SK-N-SH treated with all-trans-retinoic acid at 6 μM for 48 hours (cell line): ENCODE measurements around the gene DNAAF3.

Source experiments
- ATAC-seq: fragments of 200-7000 bp; cut with Tn5 transposase; 3 replicates; pipeline ENCODE4 v1.9.1; 2020; ENCODE audit warnings: mild to moderate bottlenecking, moderate library complexity
- ESRRG ChIP-seq: fragments of 250-450 bp; sonication (Bioruptor Pico); IDR thresholded peaks from 2 replicates; pipeline ENCODE4 v1.6.1; 2021; ENCODE audit warnings: mild to moderate bottlenecking
- OSR1 ChIP-seq: fragments of 250-450 bp; sonication (Bioruptor Pico); IDR thresholded peaks from 2 replicates; pipeline ENCODE4 v1.8.0; 2022; ENCODE audit warnings: moderate library complexity, mild to moderate bottlenecking, inconsistent platforms
- PPARA ChIP-seq: fragments of 250-450 bp; sonication (Bioruptor Pico); IDR thresholded peaks from 2 replicates; pipeline ENCODE4 v1.5.0; 2020; ENCODE audit warnings: mild to moderate bottlenecking, borderline replicate concordance
- RARB ChIP-seq: fragments of 250-450 bp; sonication (Bioruptor Pico); IDR thresholded peaks from 2 replicates; pipeline ENCODE4 v1.8.0; 2021; ENCODE audit warnings: mild to moderate bottlenecking, moderate library complexity
- TCF4 ChIP-seq: fragments of 250-450 bp; sonication (Bioruptor Pico); IDR thresholded peaks from 2 replicates; pipeline ENCODE4 v1.8.0; 2021; ENCODE audit warnings: mild to moderate bottlenecking, moderate library complexity, borderline replicate concordance
- ZFP3 ChIP-seq: fragments of 250-450 bp; sonication (Bioruptor Pico); IDR thresholded peaks from 2 replicates; pipeline ENCODE4 v1.5.0; 2020; ENCODE audit warnings: mild to moderate bottlenecking, moderate library complexity
- ZNF565 ChIP-seq: fragments of 450-650 bp; formaldehyde crosslinking; conservative IDR thresholded peaks from 2 replicates; pipeline ENCODE4 v1.5.0; 2020; ENCODE audit warnings: low read depth, mild to moderate bottlenecking, moderate library complexity
- ZNF70 ChIP-seq: fragments of 450-650 bp; formaldehyde crosslinking; IDR thresholded peaks from 2 replicates; pipeline ENCODE4 v1.5.0; 2020; ENCODE audit warnings: mild to moderate bottlenecking, moderate library complexity

DNAAF3 gene

DNA sequence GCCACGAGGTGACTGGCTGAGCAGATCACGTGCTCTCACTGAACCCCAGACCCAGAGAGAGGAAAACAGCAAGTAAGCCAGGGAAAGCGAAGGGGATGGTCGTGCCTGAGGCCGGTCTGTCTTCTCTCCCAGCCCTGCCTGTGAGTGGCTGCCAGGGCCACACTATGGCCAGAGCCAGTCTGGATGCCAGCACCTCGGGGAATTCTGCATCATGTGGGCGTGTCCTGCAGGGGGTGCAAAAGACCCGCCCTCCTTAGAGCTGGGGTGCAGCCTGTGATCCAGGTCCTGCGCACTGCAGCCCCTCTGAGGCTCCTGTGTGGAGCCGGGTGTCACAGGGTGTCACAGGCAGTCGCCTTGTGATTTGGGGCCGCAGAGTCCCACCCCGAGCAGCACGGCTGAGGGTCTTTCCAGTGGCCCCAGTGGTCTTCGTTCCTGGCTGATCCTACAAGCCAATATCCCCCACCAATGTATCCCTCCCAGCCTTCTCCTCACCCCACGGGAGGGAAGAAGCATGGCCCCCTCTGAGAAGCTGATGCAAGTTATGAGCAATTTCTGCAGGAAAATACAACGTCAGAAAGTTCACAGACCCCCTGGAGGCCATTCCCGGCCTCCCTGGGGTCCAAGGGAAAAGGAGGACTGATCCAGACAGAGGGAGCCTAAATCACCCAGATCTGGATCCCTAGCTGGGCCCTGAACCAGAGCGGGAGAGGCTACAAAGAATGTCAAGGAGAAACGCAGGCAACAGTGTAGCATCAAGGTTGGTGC, 56.7 kb downstream of the DNAAF3 start:
- no peak for ATAC-seq

More for the DNA sequence above, 56.7 kb downstream of the DNAAF3 start:
- TF ChIP-seq RARB (no peak), TCF4 (CRISPR knock-in tag) (no peak), PPARA (CRISPR knock-in tag) (no peak), ZFP3 (no peak), ZNF565 (CRISPR knock-in tag) (no peak), OSR1 (no peak), ESRRG (CRISPR knock-in tag) (no peak), ZNF70 (CRISPR knock-in tag) (no peak)
